IMR-90 (cell line): ENCODE data around the gene SNX33. TPM values are rescaled to one million over a fixed set of nuclear protein-coding genes. Genes with fewer than 3 reads are reported as not detected.
A peak's percentile ranks its signal among the peaks of the same experiment; 100 is the strongest.

Experiments used
- ATAC-seq: fragments of 200-7000 bp; cut with Tn5 transposase; 2 replicates; pipeline ENCODE4 v1.9.1; 2020; ENCODE audit warnings: low read depth, mild to moderate bottlenecking, moderate library complexity
- BruUV-seq: library from RNA; stranded (reverse); fragments of 400-500 nt; replicated peaks from 2 replicates; lab custom pipeline; 2021; lab: Mats Ljungman, UMichigan
- CTCF ChIA-PET: fragments of 300-600 bp; formaldehyde crosslinking; extraction: SDS; loops from one replicate; lab custom pipeline; 2021; ENCODE audit warnings: antibody characterized with exemption; lab: Yijun Ruan, JAX
- POLR2A ChIA-PET: fragments of 300-600 bp; sonication (Branson Sonifier 250); formaldehyde crosslinking; loops from one replicate; lab custom pipeline; 2022; ENCODE audit warnings: antibody characterized with exemption; ENCODE audit not compliant: unreplicated experiment; lab: Charles Lee
- DNase-seq: peaks from one replicate; pipeline ENCODE4 v3.0.0; 2013
- H2AFZ ChIP-seq: replicated peaks from 2 replicates; pipeline ENCODE3; 2013; ENCODE audit warnings: low read length, mild to moderate bottlenecking; ENCODE audit not compliant: poor library complexity
- H2AK5ac ChIP-seq: 2 replicates; pipeline ENCODE4 v1.6.1; 2013; ENCODE audit warnings: low read depth, low read length, inconsistent platforms
- H2AK9ac ChIP-seq: replicated peaks from 2 replicates; pipeline ENCODE3; 2013; ENCODE audit warnings: mild to moderate bottlenecking, low read depth, low read length, moderate library complexity; ENCODE audit not compliant: poor library complexity
- H2BK120ac ChIP-seq: 2 replicates; pipeline ENCODE4 v1.6.1; 2013; ENCODE audit warnings: low read depth, low read length, inconsistent platforms
- H2BK15ac ChIP-seq: 3 replicates; pipeline ENCODE4 v1.6.1; 2013; ENCODE audit warnings: low read depth, low read length, inconsistent platforms
- H2BK20ac ChIP-seq: 2 replicates; pipeline ENCODE4 v1.6.1; 2013; ENCODE audit warnings: low read depth, mild to moderate bottlenecking, inconsistent platforms, low read length, moderate library complexity
- H2BK5ac ChIP-seq: 2 replicates; pipeline ENCODE4 v1.6.1; 2013; ENCODE audit warnings: mild to moderate bottlenecking, low read depth, low read length, inconsistent platforms; ENCODE audit not compliant: poor library complexity, severe bottlenecking
- H3K14ac ChIP-seq: replicated peaks from 2 replicates; pipeline ENCODE4 v1.6.1; 2013; ENCODE audit warnings: low read depth, low read length, inconsistent platforms
- H3K18ac ChIP-seq: 2 replicates; pipeline ENCODE4 v1.6.1; 2013; ENCODE audit warnings: low read depth, low read length, control low read depth
- H3K23ac ChIP-seq: 2 replicates; pipeline ENCODE4 v1.6.1; 2013; ENCODE audit warnings: low read depth, low read length, inconsistent platforms
- H3K27ac ChIP-seq: 2 replicates; pipeline ENCODE4 v1.5.1; 2013; ENCODE audit warnings: mild to moderate bottlenecking, control low read depth, low read length; ENCODE audit not compliant: insufficient read depth
- H3K27me3 ChIP-seq: 2 replicates; pipeline ENCODE4 v1.6.1; 2013; ENCODE audit warnings: low read length; ENCODE audit not compliant: control insufficient read depth, insufficient read depth
- H3K36me3 ChIP-seq: 2 replicates; pipeline ENCODE4 v1.6.1; 2013; ENCODE audit warnings: low read length, mixed read lengths; ENCODE audit not compliant: control insufficient read depth, insufficient read depth
- H3K4ac ChIP-seq: 2 replicates; pipeline ENCODE4 v1.6.1; 2013; ENCODE audit warnings: low read depth, low read length, inconsistent platforms
- H3K4me1 ChIP-seq: 2 replicates; pipeline ENCODE4 v1.6.1; 2013; ENCODE audit warnings: low read length, mixed read lengths; ENCODE audit not compliant: control insufficient read depth, insufficient read depth
- H3K4me2 ChIP-seq: 2 replicates; pipeline ENCODE4 v1.6.1; 2013; ENCODE audit warnings: low read depth, mild to moderate bottlenecking, control low read depth, low read length, moderate library complexity
- H3K4me3 ChIP-seq: 2 replicates; pipeline ENCODE4 v1.5.1; 2013; ENCODE audit warnings: low read depth, mild to moderate bottlenecking, control low read depth, low read length, moderate library complexity; ENCODE audit not compliant: insufficient read depth
- H3K56ac ChIP-seq: 2 replicates; pipeline ENCODE4 v1.6.1; 2013; ENCODE audit warnings: low read length, inconsistent platforms; ENCODE audit not compliant: insufficient read depth; ENCODE audit errors: extremely low read depth
- H3K79me1 ChIP-seq, 2 experiments: 2 replicates each; pipeline ENCODE4 v1.6.1; 2013; ENCODE audit warnings: low read length in 2 of 2, inconsistent platforms in 1 of 2, low read depth in 1 of 2
- H3K9ac ChIP-seq: 2 replicates; pipeline ENCODE4 v1.6.1; 2013; ENCODE audit warnings: low read depth, low read length, control low read depth
- H3K9me1 ChIP-seq: 2 replicates; pipeline ENCODE4 v1.6.1; 2013; ENCODE audit warnings: low read length, inconsistent platforms; ENCODE audit not compliant: insufficient read depth
- H3K9me3 ChIP-seq: 2 replicates; pipeline ENCODE4 v1.6.1; 2013; ENCODE audit warnings: low read length; ENCODE audit not compliant: control insufficient read depth, insufficient read depth
- H4K20me1 ChIP-seq: 2 replicates; pipeline ENCODE4 v1.6.1; 2013; ENCODE audit warnings: low read length, inconsistent platforms; ENCODE audit not compliant: insufficient read depth
- H4K5ac ChIP-seq: 2 replicates; pipeline ENCODE4 v1.6.1; 2013; ENCODE audit warnings: mild to moderate bottlenecking, low read depth, low read length, control low read depth
- H4K8ac ChIP-seq, 2 experiments: 2 replicates each; pipeline ENCODE4 v1.6.1; 2013; ENCODE audit warnings: low read depth in 2 of 2, low read length in 2 of 2, control low read depth in 1 of 2, inconsistent platforms in 1 of 2
- H4K91ac ChIP-seq: 2 replicates; pipeline ENCODE4 v1.6.1; 2013; ENCODE audit warnings: low read depth, low read length, inconsistent platforms; ENCODE audit not compliant: insufficient read depth
- BHLHE40 ChIP-seq: fragments of 150-350 bp; IDR thresholded peaks from 2 replicates; pipeline ENCODE4 v1.6.1; 2016; ENCODE audit warnings: mild to moderate bottlenecking, low read depth, low read length
- CTCF ChIP-seq: conservative IDR thresholded peaks from 2 replicates; pipeline ENCODE4 v1.5.1; 2012; ENCODE audit warnings: mild to moderate bottlenecking, low read depth, low read length, improper control_type of control experiment
- FOS ChIP-seq: fragments of 150-350 bp; IDR thresholded peaks from 2 replicates; pipeline ENCODE4 v1.6.1; 2016; ENCODE audit warnings: low read depth, low read length
- MAFK ChIP-seq: IDR thresholded peaks from 2 replicates; pipeline ENCODE4 v1.6.1; 2012; ENCODE audit warnings: low read depth, low read length, improper control_type of control experiment
- WGBS, 2 experiments: methylation state at CpG; one replicate each; pipeline versions ENCODE4 v1.1.5 to v1.1.7; 2013; ENCODE audit warnings: missing lambda C conversion rate in 2 of 2; ENCODE audit not compliant: insufficient read length in 1 of 2; ENCODE audit errors: extremely low coverage in 2 of 2; 5-methylcytosine and 5-hydroxymethylcytosine counted together
- dilution Hi-C: fragments of 300-500 bp; cut with HindIII; formaldehyde crosslinking; loops from one replicate; pipeline ENCODE4 v1.14.3; 2018; ENCODE audit warnings: low sequenced_read_pairs; ENCODE audit not compliant: unreplicated experiment
- in situ Hi-C: fragments of 300-500 bp; cut with MboI; formaldehyde crosslinking; loops from 3 replicates; pipeline ENCODE4 v1.14.3; 2019; ENCODE audit warnings: low sequenced_read_pairs, inconsistent platforms, mixed read lengths
- intact Hi-C: fragments of 100-400 bp; cut with micrococcal nuclease; formaldehyde crosslinking; loops from 2 replicates; pipeline ENCODE4 v1.10.0; 2022
- polyA plus RNA-seq, 3 experiments: library from polyadenylated mRNA; depleted of rRNA; stranded (reverse); fragments of >200 nt; gene quantifications; 2 replicates each; pipeline ENCODE4 v1.2.3, GENCODE V29; 2012; ENCODE audit warnings: low replicate concordance in 1 of 3
- total RNA-seq: library from RNA; depleted of rRNA; stranded (reverse); fragments of >200 nt; gene quantifications from 2 replicates; pipeline ENCODE4 v1.2.3, GENCODE V29; 2012

The SNX33 gene
- total and polyA plus RNA-seq, 2 of the 4 experiments (the other 2 are of a cell fraction), result 12.7 to 14.6 TPM

DNA sequence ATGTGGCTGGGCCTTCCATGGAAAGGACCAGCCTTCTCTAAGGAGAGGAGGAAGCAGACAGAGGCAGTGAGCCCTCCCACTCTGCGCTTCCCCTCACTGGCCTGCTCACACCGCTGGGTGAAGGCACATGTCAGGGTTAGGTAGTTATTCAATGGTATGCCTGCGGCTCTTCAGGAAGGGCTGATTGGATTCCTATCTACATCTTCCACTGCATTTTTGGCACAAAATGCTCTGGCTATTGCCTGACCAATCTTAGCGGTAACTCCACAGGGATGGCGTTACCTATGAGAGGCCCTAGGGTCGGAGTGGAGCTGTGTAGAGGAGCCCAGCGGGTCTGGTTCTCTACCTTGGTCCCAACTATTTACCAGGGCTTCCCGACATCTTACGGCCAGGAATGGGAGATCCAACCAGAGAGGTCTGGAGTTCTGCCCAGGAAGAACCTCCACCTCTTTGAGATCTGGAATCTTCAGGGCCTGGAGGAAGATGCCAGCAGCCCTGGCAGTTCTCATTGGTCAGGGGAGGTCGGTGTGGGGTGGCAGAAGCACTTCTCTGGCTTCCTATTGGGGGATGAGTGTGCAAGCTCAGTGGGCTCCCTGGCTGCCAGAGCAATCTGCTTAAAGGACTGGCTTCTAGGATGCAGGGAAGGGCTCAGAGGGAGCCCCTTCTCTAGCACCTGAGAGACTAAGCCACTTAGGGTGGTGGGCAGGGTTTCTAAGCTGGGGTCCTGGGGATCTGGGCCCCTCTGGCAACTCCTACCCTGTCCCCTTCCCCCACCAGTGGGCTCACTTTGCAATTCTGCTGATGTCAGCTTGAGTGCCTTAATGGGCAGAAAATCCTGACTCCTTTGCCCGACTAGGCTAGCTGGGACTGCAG is 24.3 kb downstream of the SNX33 start:
- Histone ChIP-seq H4K8ac (peak overlapping the region; percentile 31 to 38; a peak in 2 of 4 replicates), H4K20me1 (peaks cover 21% of the 10 kb centered on the region), H4K91ac (peak overlapping the region; percentile 81), H3K4me3 (no peak overlapping the region), H3K36me3 (no peaks in the 10 kb centered on the region; the same call in 1 of the 2 replicates), H2AK5ac (peak overlapping the region; percentile 92), H3K27me3 (no peaks in the 10 kb centered on the region), H2AFZ (no peak overlapping the region), H3K4me2 (0 out of 2 replicates have a peak overlapping the region, but pooled peaks have one; percentile 4), H2BK120ac (peak overlapping the region; percentile 70), H3K9me1 (peaks cover 47% of the 10 kb centered on the region), H3K4ac (peak overlapping the region; percentile 82), H3K79me1 (peaks cover 7 to 66% of the 10 kb centered on the region in 2 experiments; a peak in 3 of 4 replicates), H2BK5ac (peak overlapping the region; percentile 81), H3K27ac (peak overlapping the region; percentile 21; the same call in 1 of the 2 replicates), H3K56ac (0 out of 2 replicates have a peak overlapping the region, but pooled peaks have one; percentile 2), H2BK20ac (peak overlapping the region; percentile 54), H3K4me1 (peaks cover 42% of the 10 kb centered on the region), H4K5ac (peak overlapping the region; percentile 24; the same call in 1 of the 2 replicates), H2AK9ac (peak overlapping the region; percentile 93), H3K14ac (peak overlapping the region; percentile 51), H3K23ac (no peak overlapping the region), H2BK15ac (peak overlapping the region; percentile 67; the same call in 2 of the 3 replicates), H3K18ac (peak overlapping the region; percentile 13), H3K9ac (no peak overlapping the region), H3K9me3 (no peaks in the 10 kb centered on the region)
- ChIA-PET POLR2A (interaction anchor here (1.2 kb wide), 1 partner anchor 10 kb away, joined by 3 read pairs; no protein-coding TSS in a partner anchor), CTCF (no interaction called here)
- in situ Hi-C loops, result no loop called here
- peak; percentile 1; the same call in 1 of the 2 replicates for ATAC-seq
- no peak for DNase-seq
- TF ChIP-seq BHLHE40 (no peak), CTCF (no peak), FOS (no peak), MAFK (peak; percentile 93)
- intact Hi-C loops, result loop anchor here (5.0 to 10.0 kb wide), 2 partner anchors 47 to 95 kb away; partner anchors contain the start of genes PTPN9 and SNUPN
- WGBS, 2 experiments, result 75% methylated on average over 4 of the region's 11 CpGs; no CpG with 5 or more reads in 1 of the 2 experiments
- dilution Hi-C loops, result no loop called here
- BruUV-seq, result no TSS peak
